SK-N-SH treated with all-trans-retinoic acid at 6 μM for 48 hours (cell line): Measurements from ENCODE around the gene SMARCA4.
"Not testable (repeated sequence)": the region's sequence is repeated elsewhere in the genome, so short reads cannot be mapped to it uniquely, and the experiment has no call there.

Experiments
- ATAC-seq: fragments of 200-7000 bp; cut with Tn5 transposase; 3 replicates; pipeline ENCODE4 v1.9.1; 2020; ENCODE audit warnings: mild to moderate bottlenecking, moderate library complexity
- ARNTL ChIP-seq: fragments of 450-650 bp; formaldehyde crosslinking; IDR thresholded peaks from 2 replicates; pipeline ENCODE4 v1.5.0; 2020; ENCODE audit warnings: low read depth, mild to moderate bottlenecking, moderate library complexity, borderline replicate concordance
- BACH2 ChIP-seq: fragments of 250-450 bp; sonication (Bioruptor Pico); IDR thresholded peaks from 2 replicates; pipeline ENCODE4 v1.9.0; 2021; ENCODE audit warnings: mild to moderate bottlenecking, borderline replicate concordance
- CSDC2 ChIP-seq: fragments of 250-450 bp; sonication (Bioruptor Pico); IDR thresholded peaks from 2 replicates; pipeline ENCODE4 v1.5.0; 2020; ENCODE audit warnings: mild to moderate bottlenecking, moderate library complexity
- OSR1 ChIP-seq: fragments of 250-450 bp; sonication (Bioruptor Pico); IDR thresholded peaks from 2 replicates; pipeline ENCODE4 v1.8.0; 2022; ENCODE audit warnings: moderate library complexity, mild to moderate bottlenecking, inconsistent platforms
- PPARA ChIP-seq: fragments of 250-450 bp; sonication (Bioruptor Pico); IDR thresholded peaks from 2 replicates; pipeline ENCODE4 v1.5.0; 2020; ENCODE audit warnings: mild to moderate bottlenecking, borderline replicate concordance
- RARB ChIP-seq: fragments of 250-450 bp; sonication (Bioruptor Pico); IDR thresholded peaks from 2 replicates; pipeline ENCODE4 v1.8.0; 2021; ENCODE audit warnings: mild to moderate bottlenecking, moderate library complexity
- SNAI2 ChIP-seq: fragments of 250-450 bp; sonication (Bioruptor Pico); IDR thresholded peaks from 2 replicates; pipeline ENCODE4 v1.5.0; 2020; ENCODE audit warnings: mild to moderate bottlenecking, moderate library complexity
- TOX ChIP-seq: fragments of 250-450 bp; sonication (Bioruptor Pico); IDR thresholded peaks from 2 replicates; pipeline ENCODE4 v1.8.0; 2021; ENCODE audit warnings: mild to moderate bottlenecking, moderate library complexity, borderline replicate concordance
- ZC3H10 ChIP-seq: fragments of 250-450 bp; sonication (Bioruptor Pico); IDR thresholded peaks from 2 replicates; pipeline ENCODE4 v1.5.1; 2021; ENCODE audit warnings: mild to moderate bottlenecking, moderate library complexity
- ZFP3 ChIP-seq: fragments of 250-450 bp; sonication (Bioruptor Pico); IDR thresholded peaks from 2 replicates; pipeline ENCODE4 v1.5.0; 2020; ENCODE audit warnings: mild to moderate bottlenecking, moderate library complexity
- ZFP30 ChIP-seq: fragments of 450-650 bp; formaldehyde crosslinking; IDR thresholded peaks from 2 replicates; pipeline ENCODE4 v1.5.0; 2022; ENCODE audit warnings: mild to moderate bottlenecking, moderate library complexity
- ZNF565 ChIP-seq: fragments of 450-650 bp; formaldehyde crosslinking; conservative IDR thresholded peaks from 2 replicates; pipeline ENCODE4 v1.5.0; 2020; ENCODE audit warnings: low read depth, mild to moderate bottlenecking, moderate library complexity
- ZNF70 ChIP-seq: fragments of 450-650 bp; formaldehyde crosslinking; IDR thresholded peaks from 2 replicates; pipeline ENCODE4 v1.5.0; 2020; ENCODE audit warnings: mild to moderate bottlenecking, moderate library complexity
- ZNF8 ChIP-seq: fragments of 450-650 bp; formaldehyde crosslinking; IDR thresholded peaks from 2 replicates; pipeline ENCODE4 v1.5.0; 2020; ENCODE audit warnings: mild to moderate bottlenecking, moderate library complexity
- TF ChIP-seq, protein P1 (sequence below): fragments of 250-450 bp; sonication (Bioruptor Pico); IDR thresholded peaks from 2 replicates; pipeline ENCODE4 v1.5.1; 2021; ENCODE audit warnings: mild to moderate bottlenecking, moderate library complexity
- TF ChIP-seq, protein P2 (sequence below): fragments of 250-450 bp; sonication (Bioruptor Pico); IDR thresholded peaks from 2 replicates; pipeline ENCODE4 v1.5.1; 2020; ENCODE audit warnings: low read depth, mild to moderate bottlenecking, moderate library complexity
- TF ChIP-seq, protein P3 (sequence below): fragments of 250-450 bp; sonication (Bioruptor Pico); IDR thresholded peaks from 2 replicates; pipeline ENCODE4 v1.5.0; 2020; ENCODE audit warnings: mild to moderate bottlenecking, moderate library complexity

Gene SMARCA4

DNA sequence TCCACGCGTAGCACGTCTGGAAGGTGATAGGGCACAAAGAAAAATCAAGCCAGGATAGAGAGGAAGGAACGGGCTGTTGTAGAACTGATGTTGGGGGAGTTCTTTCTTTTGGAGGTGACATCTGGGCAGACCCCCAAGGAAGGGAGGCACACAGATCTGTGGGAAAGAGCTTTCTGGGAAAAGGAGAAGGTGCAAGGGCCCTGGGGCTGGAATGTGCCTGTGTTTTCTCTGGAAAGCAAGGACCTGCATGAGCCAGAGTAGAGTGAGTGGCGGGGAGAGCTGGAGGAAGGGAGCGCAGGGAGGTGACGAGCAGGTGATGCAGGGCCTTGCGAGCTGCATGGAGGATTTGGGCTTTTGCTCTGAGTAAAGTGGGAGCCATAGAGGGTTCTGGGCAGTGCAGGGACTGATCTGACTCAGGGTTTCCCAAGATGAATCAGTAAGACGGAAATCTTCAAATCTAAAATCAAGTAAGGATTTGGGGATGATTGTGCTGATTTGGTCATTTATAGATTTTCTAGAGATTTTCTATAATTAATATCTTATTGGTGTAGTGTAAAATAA lies 30.8 kb downstream of the SMARCA4 start:
- no peak for ATAC-seq
- TF ChIP-seq ZNF8 (no peak), ZC3H10 (CRISPR knock-in tag) (no peak)

DNA sequence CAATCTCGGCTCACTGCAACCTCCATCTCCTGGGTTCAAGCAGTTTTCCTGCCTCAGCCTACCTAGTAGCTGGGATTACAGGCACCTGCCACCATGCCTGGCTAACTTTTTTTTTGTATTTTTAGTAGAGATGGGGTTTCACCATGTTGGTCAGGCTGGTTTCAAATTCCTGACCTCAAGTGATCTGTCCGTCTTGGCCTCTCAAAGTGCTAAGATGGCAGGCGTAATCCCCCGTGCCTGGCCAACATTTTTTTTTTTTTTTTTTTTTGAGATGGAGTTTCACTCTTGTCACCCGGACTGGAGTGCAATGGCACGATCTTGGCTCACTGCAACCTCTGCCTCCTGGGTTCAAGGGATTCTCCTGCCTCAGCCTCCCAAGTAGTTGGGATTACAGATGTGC lies 31.3 kb downstream of the SMARCA4 start:
- ATAC-seq = not testable (repeated sequence)

DNA sequence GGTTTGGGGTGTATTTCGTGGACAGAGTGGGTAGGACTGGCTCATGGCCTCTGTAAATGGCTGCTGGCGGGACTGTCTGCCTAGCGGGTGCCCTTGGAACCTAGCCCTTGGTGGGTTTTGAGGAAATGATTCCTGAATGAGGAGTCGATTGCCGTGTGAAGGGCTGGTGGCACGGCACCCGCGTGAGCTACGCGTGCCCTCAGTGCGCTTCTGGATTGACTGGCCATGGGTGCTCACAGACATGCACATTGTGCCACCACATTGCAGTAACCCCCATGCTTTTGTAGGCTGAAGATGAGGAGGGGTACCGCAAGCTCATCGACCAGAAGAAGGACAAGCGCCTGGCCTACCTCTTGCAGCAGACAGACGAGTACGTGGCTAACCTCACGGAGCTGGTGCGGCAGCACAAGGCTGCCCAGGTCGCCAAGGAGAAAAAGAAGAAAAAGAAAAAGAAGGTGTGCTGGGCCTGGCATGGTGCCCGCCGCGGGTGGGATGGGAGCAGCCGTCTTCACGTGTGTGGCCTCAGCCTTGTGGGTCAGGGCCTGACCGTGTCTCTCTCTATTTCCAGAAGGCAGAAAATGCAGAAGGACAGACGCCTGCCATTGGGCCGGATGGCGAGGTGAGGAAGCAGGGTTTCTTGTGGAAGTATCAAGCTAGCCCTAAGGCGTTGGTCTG lies 35.2 kb downstream of the SMARCA4 start:
- TF ChIP-seq OSR1 (no peak), ZFP30 (CRISPR knock-in tag) (no peak), ZC3H10 (CRISPR knock-in tag) (no peak), TOX (CRISPR knock-in tag) (no peak), ZNF565 (CRISPR knock-in tag) (no peak)
- TF ChIP-seq, protein P1, sequence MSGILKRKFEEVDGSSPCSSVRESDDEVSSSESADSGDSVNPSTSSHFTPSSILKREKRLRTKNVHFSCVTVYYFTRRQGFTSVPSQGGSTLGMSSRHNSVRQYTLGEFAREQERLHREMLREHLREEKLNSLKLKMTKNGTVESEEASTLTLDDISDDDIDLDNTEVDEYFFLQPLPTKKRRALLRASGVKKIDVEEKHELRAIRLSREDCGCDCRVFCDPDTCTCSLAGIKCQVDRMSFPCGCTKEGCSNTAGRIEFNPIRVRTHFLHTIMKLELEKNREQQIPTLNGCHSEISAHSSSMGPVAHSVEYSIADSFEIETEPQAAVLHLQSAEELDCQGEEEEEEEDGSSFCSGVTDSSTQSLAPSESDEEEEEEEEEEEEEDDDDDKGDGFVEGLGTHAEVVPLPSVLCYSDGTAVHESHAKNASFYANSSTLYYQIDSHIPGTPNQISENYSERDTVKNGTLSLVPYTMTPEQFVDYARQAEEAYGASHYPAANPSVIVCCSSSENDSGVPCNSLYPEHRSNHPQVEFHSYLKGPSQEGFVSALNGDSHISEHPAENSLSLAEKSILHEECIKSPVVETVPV (CRISPR knock-in tag) = no peak
- TF ChIP-seq, protein P2, sequence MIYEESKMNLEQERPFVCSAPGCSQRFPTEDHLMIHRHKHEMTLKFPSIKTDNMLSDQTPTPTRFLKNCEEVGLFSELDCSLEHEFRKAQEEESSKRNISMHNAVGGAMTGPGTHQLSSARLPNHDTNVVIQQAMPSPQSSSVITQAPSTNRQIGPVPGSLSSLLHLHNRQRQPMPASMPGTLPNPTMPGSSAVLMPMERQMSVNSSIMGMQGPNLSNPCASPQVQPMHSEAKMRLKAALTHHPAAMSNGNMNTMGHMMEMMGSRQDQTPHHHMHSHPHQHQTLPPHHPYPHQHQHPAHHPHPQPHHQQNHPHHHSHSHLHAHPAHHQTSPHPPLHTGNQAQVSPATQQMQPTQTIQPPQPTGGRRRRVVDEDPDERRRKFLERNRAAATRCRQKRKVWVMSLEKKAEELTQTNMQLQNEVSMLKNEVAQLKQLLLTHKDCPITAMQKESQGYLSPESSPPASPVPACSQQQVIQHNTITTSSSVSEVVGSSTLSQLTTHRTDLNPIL (CRISPR knock-in tag) = no peak
- TF ChIP-seq, protein P3, sequence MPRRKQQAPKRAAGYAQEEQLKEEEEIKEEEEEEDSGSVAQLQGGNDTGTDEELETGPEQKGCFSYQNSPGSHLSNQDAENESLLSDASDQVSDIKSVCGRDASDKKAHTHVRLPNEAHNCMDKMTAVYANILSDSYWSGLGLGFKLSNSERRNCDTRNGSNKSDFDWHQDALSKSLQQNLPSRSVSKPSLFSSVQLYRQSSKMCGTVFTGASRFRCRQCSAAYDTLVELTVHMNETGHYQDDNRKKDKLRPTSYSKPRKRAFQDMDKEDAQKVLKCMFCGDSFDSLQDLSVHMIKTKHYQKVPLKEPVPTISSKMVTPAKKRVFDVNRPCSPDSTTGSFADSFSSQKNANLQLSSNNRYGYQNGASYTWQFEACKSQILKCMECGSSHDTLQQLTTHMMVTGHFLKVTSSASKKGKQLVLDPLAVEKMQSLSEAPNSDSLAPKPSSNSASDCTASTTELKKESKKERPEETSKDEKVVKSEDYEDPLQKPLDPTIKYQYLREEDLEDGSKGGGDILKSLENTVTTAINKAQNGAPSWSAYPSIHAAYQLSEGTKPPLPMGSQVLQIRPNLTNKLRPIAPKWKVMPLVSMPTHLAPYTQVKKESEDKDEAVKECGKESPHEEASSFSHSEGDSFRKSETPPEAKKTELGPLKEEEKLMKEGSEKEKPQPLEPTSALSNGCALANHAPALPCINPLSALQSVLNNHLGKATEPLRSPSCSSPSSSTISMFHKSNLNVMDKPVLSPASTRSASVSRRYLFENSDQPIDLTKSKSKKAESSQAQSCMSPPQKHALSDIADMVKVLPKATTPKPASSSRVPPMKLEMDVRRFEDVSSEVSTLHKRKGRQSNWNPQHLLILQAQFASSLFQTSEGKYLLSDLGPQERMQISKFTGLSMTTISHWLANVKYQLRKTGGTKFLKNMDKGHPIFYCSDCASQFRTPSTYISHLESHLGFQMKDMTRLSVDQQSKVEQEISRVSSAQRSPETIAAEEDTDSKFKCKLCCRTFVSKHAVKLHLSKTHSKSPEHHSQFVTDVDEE = no peak
- no peak for ATAC-seq

DNA sequence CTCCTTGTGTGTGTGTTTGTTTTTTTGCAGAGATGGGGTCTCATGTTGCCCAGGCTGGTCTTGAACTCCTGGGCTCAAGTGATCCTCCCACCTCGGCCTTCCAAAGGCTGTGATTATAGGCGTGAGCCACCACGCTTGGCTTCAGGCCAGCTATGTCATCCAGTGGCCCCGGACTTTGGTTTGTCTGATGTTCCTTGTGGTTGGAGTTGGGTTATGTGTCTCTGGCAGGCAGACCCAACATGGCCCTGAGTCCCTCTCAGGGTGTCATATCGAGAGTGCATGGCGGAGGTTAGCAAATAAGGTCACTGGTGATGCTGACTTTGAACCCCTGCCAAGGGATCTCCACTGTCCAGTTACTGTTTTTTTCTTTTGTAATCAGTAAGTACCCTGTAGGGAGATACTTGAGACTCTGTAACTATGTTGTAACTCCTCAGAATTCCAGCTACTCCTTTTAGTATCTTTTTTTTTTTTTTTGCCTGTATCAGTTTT lies 37.3 kb downstream of the SMARCA4 start:
- ATAC-seq = no peak
- TF ChIP-seq PPARA (CRISPR knock-in tag) (no peak), SNAI2 (CRISPR knock-in tag) (no peak), TOX (CRISPR knock-in tag) (no peak), CSDC2 (CRISPR knock-in tag) (no peak), ARNTL (CRISPR knock-in tag) (no peak)
- TF ChIP-seq, protein P1 (CRISPR knock-in tag) = no peak
- TF ChIP-seq, protein P3 = no peak

DNA sequence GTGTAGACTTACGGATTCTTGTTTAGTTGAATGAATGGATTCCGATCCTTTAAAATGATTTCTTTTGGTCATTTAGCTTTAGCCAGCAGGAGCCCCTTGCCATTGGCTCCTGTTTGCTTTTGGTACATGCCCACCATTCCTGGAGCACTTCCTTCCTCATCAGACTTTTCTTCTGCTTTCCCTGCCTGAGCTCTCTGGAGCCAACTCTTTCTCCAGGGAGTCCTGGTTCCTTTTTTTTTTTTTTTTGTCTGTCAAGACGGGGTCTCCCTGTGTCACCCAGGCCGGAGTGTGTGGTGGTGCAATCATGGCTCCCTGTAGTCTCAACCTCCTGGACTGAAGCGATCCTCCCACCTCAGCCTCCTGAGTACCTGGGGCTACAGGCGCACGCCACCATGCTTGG lies 37.8 kb downstream of the SMARCA4 start:
- no peak for ATAC-seq
- TF ChIP-seq, protein P2 (CRISPR knock-in tag) = no peak
- TF ChIP-seq ZNF8 (no peak), OSR1 (no peak), RARB (CRISPR knock-in tag) (no peak), ZNF565 (CRISPR knock-in tag) (no peak), ZFP3 (CRISPR knock-in tag) (no peak), ZNF70 (CRISPR knock-in tag) (no peak), TOX (CRISPR knock-in tag) (no peak), BACH2 (CRISPR knock-in tag) (no peak)
- TF ChIP-seq, protein P1 (CRISPR knock-in tag) = no peak
